CD4-positive, alpha-beta memory T cell (primary cell): ENCODE data around the gene NOP53. TPM values are rescaled to one million over a fixed set of nuclear protein-coding genes. Genes with fewer than 3 reads are reported as not detected.

Source experiments
- CTCF ChIA-PET: fragments of 350-600 bp; sonication (Branson Sonifier 250); formaldehyde crosslinking; loops from one replicate; lab custom pipeline; 2021; ENCODE audit warnings: inconsistent platforms; ENCODE audit not compliant: partially characterized antibody; lab: Charles Lee
- POLR2A ChIA-PET: fragments of 350-600 bp; sonication (Branson Sonifier 250); formaldehyde crosslinking; loops from one replicate; lab custom pipeline; 2021; ENCODE audit not compliant: partially characterized antibody; lab: Charles Lee
- DNase-seq, 5 donors: peaks; one replicate each; pipeline versions ENCODE4 v3.0.0 to v3.0.0-alpha.2; 2020 to 2022; ENCODE audit warnings: mixed read lengths in 1 of 5
- H3K27ac ChIP-seq: one replicate; pipeline ENCODE4 v1.7.0; 2013; ENCODE audit warnings: low read depth, low read length
- H3K27me3 ChIP-seq: 2 replicates; pipeline ENCODE4 v1.7.0; 2013; ENCODE audit warnings: mild to moderate bottlenecking, low read length, moderate library complexity; ENCODE audit not compliant: insufficient read depth
- H3K36me3 ChIP-seq: 2 replicates; pipeline ENCODE4 v1.7.0; 2013; ENCODE audit warnings: mild to moderate bottlenecking, low read length, moderate library complexity; ENCODE audit not compliant: insufficient read depth
- H3K4me1 ChIP-seq: 2 replicates; pipeline ENCODE4 v1.7.0; 2013; ENCODE audit warnings: mild to moderate bottlenecking, low read length, moderate library complexity; ENCODE audit not compliant: insufficient read depth
- H3K4me3 ChIP-seq, 2 donors: one replicate each; pipeline ENCODE4 v1.7.0; 2013; ENCODE audit warnings: low read length in 2 of 2, mild to moderate bottlenecking in 1 of 2
- H3K9me3 ChIP-seq, 2 donors: one replicate each; pipeline ENCODE4 v1.7.0; 2013; ENCODE audit warnings: low read length in 2 of 2, control low read depth in 1 of 2; ENCODE audit not compliant: control insufficient read depth in 1 of 2
- H3K27ac Mint-ChIP-seq, 7 donors: one replicate each; pipeline ENCODE4 v1.8.0; 2020 to 2021; ENCODE audit warnings: mixed read lengths in 7 of 7, mild to moderate bottlenecking in 6 of 7, inconsistent platforms in 3 of 7, moderate library complexity in 3 of 7
- H3K27me3 Mint-ChIP-seq, 2 donors: one replicate each; pipeline ENCODE4 v1.8.0; 2020 to 2021; ENCODE audit warnings: mixed read lengths in 2 of 2
- H3K36me3 Mint-ChIP-seq, 2 donors: one replicate each; pipeline ENCODE4 v1.8.0; 2020 to 2021; ENCODE audit warnings: mixed read lengths in 2 of 2, inconsistent platforms in 1 of 2, mild to moderate bottlenecking in 1 of 2
- H3K4me1 Mint-ChIP-seq, 4 donors: one replicate each; pipeline ENCODE4 v1.8.0; 2020 to 2021; ENCODE audit warnings: mixed read lengths in 4 of 4, mild to moderate bottlenecking in 1 of 4
- H3K4me3 Mint-ChIP-seq, 8 donors: one replicate each; pipeline ENCODE4 v1.8.0; 2020 to 2021; ENCODE audit warnings: mixed read lengths in 8 of 8, mild to moderate bottlenecking in 7 of 8, moderate library complexity in 6 of 8, inconsistent platforms in 3 of 8
- H3K9me3 Mint-ChIP-seq, 8 donors: one replicate each; pipeline ENCODE4 v1.8.0; 2020 to 2021; ENCODE audit warnings: mixed read lengths in 8 of 8, mild to moderate bottlenecking in 5 of 8, inconsistent platforms in 3 of 8, moderate library complexity in 1 of 8
- intact Hi-C: fragments of 100-400 bp; cut with micrococcal nuclease; formaldehyde crosslinking; loops from one replicate; pipeline ENCODE4 v1.15.1; 2023
- polyA plus RNA-seq, 2 donors: library from polyadenylated mRNA; unstranded; fragments of 300-500 nt; fragmentation: Illumina TruSeq; gene quantifications; one replicate each; pipeline ENCODE4 v1.2.3, GENCODE V29; 2021
- total RNA-seq, 2 experiments: library from RNA; stranded (reverse); gene quantifications; one replicate each; pipeline ENCODE4 v1.2.3, GENCODE V29; 2021

The NOP53 gene
- total and polyA plus RNA-seq, 4 experiments from 2014 or later: 156 to 875 (median 544) TPM

DNA sequence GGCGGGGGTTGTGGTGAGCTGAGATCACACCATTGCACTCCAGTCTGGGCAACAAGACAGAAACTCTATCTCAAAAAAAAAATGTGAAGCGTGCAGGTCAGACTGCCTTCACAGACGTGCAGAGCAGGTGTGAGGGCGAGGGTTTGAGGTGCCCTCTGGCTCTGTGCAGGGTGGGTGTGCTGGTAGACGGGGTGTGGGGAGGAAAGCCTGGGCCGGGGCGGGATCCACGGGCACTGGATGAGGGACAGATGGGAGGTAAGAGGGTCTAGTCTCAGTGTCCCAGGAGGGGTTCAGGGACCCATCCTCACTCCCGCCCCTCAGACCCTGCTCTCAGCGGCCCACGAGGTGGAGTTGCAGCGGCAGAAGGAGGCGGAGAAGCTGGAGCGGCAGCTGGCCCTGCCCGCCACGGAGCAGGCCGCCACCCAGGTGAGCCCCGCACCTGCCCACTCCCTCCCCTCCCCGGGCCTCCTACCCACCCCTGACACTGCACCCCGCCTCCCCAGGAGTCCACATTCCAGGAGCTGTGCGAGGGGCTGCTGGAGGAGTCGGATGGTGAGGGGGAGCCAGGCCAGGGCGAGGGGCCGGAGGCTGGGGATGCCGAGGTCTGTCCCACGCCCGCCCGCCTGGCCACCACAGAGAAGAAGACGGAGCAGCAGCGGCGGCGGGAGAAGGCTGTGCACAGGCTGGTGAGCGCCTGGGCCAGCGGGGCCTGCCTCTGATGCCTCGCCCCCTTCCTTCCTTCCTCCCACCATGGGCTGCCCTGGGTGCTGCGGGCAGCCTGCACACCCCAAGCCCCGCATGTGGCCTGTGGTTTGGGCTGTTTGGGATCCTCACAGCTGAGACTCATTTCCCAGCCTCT lies 9.1 kb downstream of the NOP53 start:
- POLR2A ChIA-PET: interaction anchor here (2.0 kb wide), 1 partner anchor 9 kb away, joined by 6 read pairs; the partner anchor contains the start of gene NOP53
- Histone ChIP-seq H3K4me3 (no peak overlapping the region), H3K4me1 (no peaks in the 10 kb centered on the region), H3K9me3 (no peaks in the 10 kb centered on the region), H3K36me3 (peaks cover 86% of the 10 kb centered on the region), H3K27ac (no peak overlapping the region), H3K27me3 (no peaks in the 10 kb centered on the region)
- peaks cover 0 to 4% (median under 1%) of the 10 kb centered on the region in 4 donors for H3K4me1 Mint-ChIP-seq
- H3K36me3 Mint-ChIP-seq: peaks cover 41 to 64% of the 10 kb centered on the region in 2 donors
- CTCF ChIA-PET: no interaction called here
- intact Hi-C loops: no loop called here
- peaks cover 0 to 3% (median 0%) of the 10 kb centered on the region in 8 donors for H3K9me3 Mint-ChIP-seq
- peak overlapping the region in 3 of 7 donors; percentile 10 to 74 (median 29) for H3K27ac Mint-ChIP-seq
- H3K27me3 Mint-ChIP-seq: no peaks in the 10 kb centered on the region
- H3K4me3 Mint-ChIP-seq: no peak overlapping the region
- DNase-seq: no peak

DNA sequence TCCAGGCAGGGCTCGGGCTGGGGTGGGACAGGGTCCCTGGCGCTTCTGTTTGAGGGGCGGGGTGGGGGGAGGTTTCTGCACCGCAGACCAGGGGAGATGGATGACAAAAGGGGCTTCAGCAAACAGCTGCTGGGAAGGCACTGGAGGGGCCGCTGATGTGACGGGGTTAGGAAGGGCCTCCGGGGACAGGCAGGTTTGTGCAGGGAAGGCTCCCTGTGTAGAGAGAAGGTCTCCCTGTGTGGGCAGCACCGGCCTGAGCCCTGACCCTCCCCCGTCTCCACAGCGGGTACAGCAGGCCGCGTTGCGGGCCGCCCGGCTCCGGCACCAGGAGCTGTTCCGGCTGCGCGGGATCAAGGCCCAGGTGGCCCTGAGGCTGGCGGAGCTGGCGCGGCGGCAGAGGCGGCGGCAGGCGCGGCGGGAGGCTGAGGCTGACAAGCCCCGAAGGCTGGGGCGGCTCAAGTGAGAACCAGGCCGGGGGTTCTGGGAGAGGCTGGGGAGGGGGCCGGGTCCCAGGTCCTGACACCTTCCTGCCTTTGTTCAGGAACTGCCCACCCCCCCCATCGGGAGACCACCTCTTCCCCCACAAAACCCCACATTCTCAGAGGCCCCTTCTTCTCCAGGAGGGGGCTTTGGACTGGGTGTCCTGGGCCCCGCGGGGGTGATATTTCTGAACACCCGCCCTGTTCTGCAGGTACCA lies 9.9 kb downstream of the NOP53 start:
- no peaks in the 10 kb centered on the region for H3K4me1 ChIP-seq
- peaks cover 78% of the 10 kb centered on the region for H3K36me3 ChIP-seq
- Mint-ChIP-seq H3K36me3 (peaks cover 41 to 61% of the 10 kb centered on the region in 2 donors), H3K9me3 (peaks cover 0 to 3% (median 0%) of the 10 kb centered on the region in 8 donors), H3K4me3 (no peak overlapping the region), H3K27me3 (no peaks in the 10 kb centered on the region), H3K4me1 (peaks cover 0 to 2% (median 0%) of the 10 kb centered on the region in 4 donors), H3K27ac (peak overlapping the region in 1 of 7 donors; percentile 29)
- POLR2A ChIA-PET: interaction anchor here (1.1 to 2.0 kb wide), 2 partner anchors 10 kb away, joined by 3 to 6 read pairs; partner anchors contain the start of gene NOP53
- no peak for DNase-seq
- CTCF ChIA-PET: no interaction called here
- no peaks in the 10 kb centered on the region for H3K27me3 ChIP-seq
- H3K9me3 ChIP-seq: no peaks in the 10 kb centered on the region
- no peak overlapping the region for H3K4me3 ChIP-seq
- intact Hi-C loops: no loop called here
- no peak overlapping the region for H3K27ac ChIP-seq

DNA sequence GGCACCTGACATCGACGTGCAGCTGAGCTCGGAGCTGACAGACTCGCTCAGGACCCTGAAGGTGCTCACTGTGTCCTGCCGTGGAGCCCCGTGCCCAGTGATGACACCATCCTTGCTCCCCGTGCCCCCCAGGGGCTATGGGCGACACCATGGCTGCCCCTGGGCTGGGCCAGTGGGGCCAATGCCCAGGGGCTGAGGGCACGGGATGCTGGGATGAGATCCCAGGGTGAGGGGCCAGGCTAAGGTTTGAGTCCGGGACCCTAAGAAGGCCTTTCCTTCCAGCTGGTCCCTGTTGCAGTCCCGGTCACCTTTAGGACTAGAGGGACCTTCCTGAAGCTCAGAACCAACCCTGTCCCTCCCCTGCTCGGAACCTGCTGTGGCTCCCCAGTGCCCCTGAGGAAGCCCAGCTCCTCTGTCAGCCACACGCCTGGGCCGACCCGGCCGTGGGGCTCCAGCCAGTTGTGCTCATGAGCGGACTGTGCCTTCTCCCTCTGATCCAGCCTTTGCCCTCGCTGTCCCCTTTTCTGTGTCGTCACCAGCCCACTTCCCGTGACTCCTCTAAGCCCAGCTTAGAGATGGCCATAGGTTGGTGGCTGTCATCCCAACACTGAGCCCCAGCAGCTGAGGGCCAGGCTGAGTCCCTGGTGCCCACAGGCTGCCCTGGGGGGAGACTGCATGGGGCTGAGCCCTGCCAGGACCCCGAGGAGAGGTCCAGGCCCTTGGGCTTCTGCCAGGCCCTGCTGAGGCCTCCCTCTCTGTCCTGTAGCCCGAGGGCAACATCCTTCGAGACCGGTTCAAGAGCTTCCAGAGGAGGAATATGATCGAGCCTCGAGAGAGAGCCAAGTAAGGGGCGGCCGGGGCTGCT lies 10.6 kb downstream of the NOP53 start:
- Mint-ChIP-seq H3K36me3 (peaks cover 41 to 56% of the 10 kb centered on the region in 2 donors), H3K27me3 (no peaks in the 10 kb centered on the region), H3K27ac (no peak overlapping the region), H3K9me3 (peaks cover 0 to 3% (median 0%) of the 10 kb centered on the region in 8 donors), H3K4me1 (no peaks in the 10 kb centered on the region), H3K4me3 (no peak overlapping the region)
- ChIA-PET POLR2A (interaction anchor here (1.1 to 2.0 kb wide), 3 partner anchors 9 to 11 kb away, joined by 3 to 6 read pairs (median 3); partner anchors contain the start of gene NOP53), CTCF (interaction anchor here (1.0 kb wide), 1 partner anchor 33 kb away, joined by 3 read pairs; no protein-coding TSS in a partner anchor)
- DNase-seq: no peak
- Histone ChIP-seq H3K27ac (no peak overlapping the region), H3K4me1 (no peaks in the 10 kb centered on the region), H3K36me3 (peaks cover 71% of the 10 kb centered on the region), H3K27me3 (no peaks in the 10 kb centered on the region), H3K9me3 (no peaks in the 10 kb centered on the region), H3K4me3 (no peak overlapping the region)
- intact Hi-C loops: no loop called here

DNA sequence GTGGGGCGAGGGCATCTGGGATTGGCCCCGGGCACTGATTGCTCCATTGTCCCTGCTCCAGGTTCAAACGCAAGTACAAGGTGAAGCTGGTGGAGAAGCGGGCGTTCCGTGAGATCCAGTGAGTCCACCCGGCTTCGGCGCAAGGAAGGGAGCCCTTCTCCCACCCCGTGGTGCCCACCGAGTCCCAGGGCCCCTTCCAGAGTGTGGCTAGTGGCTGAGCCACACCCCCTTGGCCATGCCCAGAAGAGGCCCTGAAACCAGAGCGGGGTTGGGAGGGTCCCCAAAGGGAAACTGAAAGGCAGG lies 11.2 kb downstream of the NOP53 start:
- H3K4me3 Mint-ChIP-seq: no peak overlapping the region
- peak in 1 of 5 donors; percentile 40 for DNase-seq
- intact Hi-C loops: no loop called here
- no peaks in the 10 kb centered on the region for H3K4me1 ChIP-seq
- H3K27ac Mint-ChIP-seq: no peak overlapping the region
- ChIA-PET POLR2A (interaction anchor here (1.1 to 1.7 kb wide), 2 partner anchors 9 kb away, joined by 3 read pairs; no protein-coding TSS in a partner anchor), CTCF (interaction anchor here (1.0 kb wide), 1 partner anchor 33 kb away, joined by 3 read pairs; no protein-coding TSS in a partner anchor)
- H3K27me3 Mint-ChIP-seq: no peaks in the 10 kb centered on the region
- H3K27ac ChIP-seq: no peak overlapping the region
- no peaks in the 10 kb centered on the region for H3K4me1 Mint-ChIP-seq
- H3K4me3 ChIP-seq: no peak overlapping the region
- peaks cover 0 to 3% (median 0%) of the 10 kb centered on the region in 8 donors for H3K9me3 Mint-ChIP-seq
- no peaks in the 10 kb centered on the region for H3K9me3 ChIP-seq
- peaks cover 65% of the 10 kb centered on the region for H3K36me3 ChIP-seq
- H3K36me3 Mint-ChIP-seq: peaks cover 41 to 53% of the 10 kb centered on the region in 2 donors
- H3K27me3 ChIP-seq: no peaks in the 10 kb centered on the region

DNA sequence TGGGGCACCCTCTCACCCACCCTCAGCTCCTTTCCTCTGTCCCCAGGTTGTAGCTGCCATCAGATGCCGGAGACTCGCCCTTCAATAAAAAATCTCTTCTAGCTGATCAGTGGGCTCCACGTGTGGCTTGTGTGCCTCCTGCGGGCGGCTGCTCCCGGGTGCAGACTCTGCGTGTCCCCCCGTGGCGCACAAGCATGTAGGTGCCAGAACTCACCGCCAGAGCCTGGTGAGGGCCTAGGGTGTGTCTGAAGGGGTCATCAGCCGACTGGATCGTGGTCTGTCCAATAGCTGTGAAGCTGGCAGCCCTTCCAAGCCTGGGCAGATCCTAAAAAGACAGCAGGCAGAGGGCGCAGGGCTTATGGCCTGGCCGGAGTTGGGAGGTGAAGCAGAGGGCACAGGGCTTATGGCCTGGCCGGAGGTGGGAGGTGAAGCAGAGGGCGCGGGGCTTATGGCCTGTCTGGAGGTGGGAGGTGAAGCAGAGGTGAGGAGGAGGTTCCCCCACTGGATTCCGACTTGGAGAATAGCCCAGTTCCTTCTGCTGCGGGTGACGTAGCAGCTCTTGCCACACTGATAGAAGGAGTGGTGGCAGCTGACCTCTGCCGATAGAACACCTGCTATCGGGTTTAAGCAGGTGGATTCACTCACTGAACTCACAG lies 11.7 kb downstream of the NOP53 start:
- no peak overlapping the region for H3K4me3 ChIP-seq
- peaks cover 41 to 50% of the 10 kb centered on the region in 2 donors for H3K36me3 Mint-ChIP-seq
- H3K27ac Mint-ChIP-seq: peak overlapping the region in 1 of 7 donors; percentile 19
- no peak overlapping the region for H3K4me3 Mint-ChIP-seq
- no peaks in the 10 kb centered on the region for H3K4me1 ChIP-seq
- no peaks in the 10 kb centered on the region for H3K4me1 Mint-ChIP-seq
- H3K27me3 ChIP-seq: no peaks in the 10 kb centered on the region
- peaks cover 61% of the 10 kb centered on the region for H3K36me3 ChIP-seq
- no peaks in the 10 kb centered on the region for H3K9me3 ChIP-seq
- no peaks in the 10 kb centered on the region for H3K27me3 Mint-ChIP-seq
- intact Hi-C loops: no loop called here
- ChIA-PET CTCF (interaction anchor here (1.0 kb wide), 1 partner anchor 32 kb away, joined by 3 read pairs; no protein-coding TSS in a partner anchor), POLR2A (interaction anchor here (1.4 to 1.7 kb wide), 2 partner anchors 10 to 11 kb away, joined by 3 read pairs; partner anchors contain the start of gene NOP53)
- no peak overlapping the region for H3K27ac ChIP-seq
- DNase-seq: no peak
- peaks cover 0 to 3% (median 0%) of the 10 kb centered on the region in 8 donors for H3K9me3 Mint-ChIP-seq
